Upper lobe of right lung (tissue), 1 donor: ENCODE data around the gene ADGRV1. TPM values are rescaled to one million over a fixed set of nuclear protein-coding genes. Genes with fewer than 3 reads are reported as not detected.
A peak's percentile ranks its signal among the peaks of the same experiment; 100 is the strongest.

Experiments used
- ATAC-seq: fragments of 200-7000 bp; cut with Tn5 transposase; one replicate; pipeline ENCODE4 v1.9.1; 2020; ENCODE audit warnings: mild to moderate bottlenecking, moderate library complexity
- DNase-seq: peaks from one replicate; pipeline ENCODE4 v3.0.0-alpha.2; 2020
- H3K27ac ChIP-seq: fragments of 200-600 bp; one replicate; pipeline ENCODE4 v1.8.0; 2022
- H3K27me3 ChIP-seq: fragments of 200-600 bp; one replicate; pipeline ENCODE4 v1.8.0; 2022; ENCODE audit warnings: mild to moderate bottlenecking
- H3K36me3 ChIP-seq: fragments of 200-600 bp; one replicate; pipeline ENCODE4 v1.8.0; 2022
- H3K4me1 ChIP-seq: fragments of 200-600 bp; one replicate; pipeline ENCODE4 v1.8.0; 2022
- H3K4me3 ChIP-seq: fragments of 200-600 bp; one replicate; pipeline ENCODE4 v1.8.0; 2022; ENCODE audit warnings: mild to moderate bottlenecking
- H3K9me3 ChIP-seq: fragments of 200-600 bp; one replicate; pipeline ENCODE4 v1.8.0; 2022
- CTCF ChIP-seq: fragments of 200-600 bp; IDR thresholded peaks from one replicate; pipeline ENCODE4 v1.8.0; 2022; ENCODE audit warnings: antibody characterized with exemption
- intact Hi-C: fragments of 100-400 bp; cut with DNase I; formaldehyde crosslinking; loops from one replicate; pipeline ENCODE4 v1.11.0; 2022
- total RNA-seq: library from RNA; stranded (reverse); fragmentation: NEBNext Ultra II Directional; extraction: Animal tissue kit (Norgen Biotek cat#: 25700); gene quantifications from one replicate; pipeline ENCODE4 v1.2.1, GENCODE V29; 2021
- donor health status: DM: no; HTN: yes; CAD: no; lungs with severe emphysema.

ADGRV1 gene
- total RNA-seq, 1 donor from 2014 or later: 47.1 TPM

GRCh38 chr5:90528601-90529193, 29.9 kb upstream of the ADGRV1 start:
- H3K9me3 ChIP-seq: no peaks in the 10 kb centered on the region
- peaks cover 4% of the 10 kb centered on the region for H3K27me3 ChIP-seq
- peaks cover 33% of the 10 kb centered on the region for H3K4me1 ChIP-seq
- ATAC-seq (no peak), DNase-seq (no peak)
- intact Hi-C loops: no loop called here
- H3K27ac ChIP-seq: peak overlapping the region; percentile 94
- TF ChIP-seq CTCF: no peak
- H3K36me3 ChIP-seq: peaks cover 19% of the 10 kb centered on the region
- H3K4me3 ChIP-seq: peak overlapping the region; percentile 94

GRCh38 chr5:90529194-90529938, 29.2 kb upstream of the ADGRV1 start, which contains the start of gene LYSMD3:
Gene LYSMD3 (minus strand): TSS chr5:90529584. CDS start chr5:90525289, 4,295 bp downstream.
- peaks cover 33% of the 10 kb centered on the region for H3K4me1 ChIP-seq
- H3K9me3 ChIP-seq: no peaks in the 10 kb centered on the region
- no peak for TF ChIP-seq CTCF
- H3K4me3 ChIP-seq: peak within 1 kb of the TSS; percentile 94
- DNase-seq (peak; percentile 99), ATAC-seq (peak; percentile 99)
- H3K27ac ChIP-seq: peak within 1 kb of the TSS; percentile 94
- peaks cover 12% of the 10 kb centered on the region for H3K36me3 ChIP-seq
- peaks cover 4% of the 10 kb centered on the region for H3K27me3 ChIP-seq
- intact Hi-C loops: no loop called here

- peak; percentile 75 for TF ChIP-seq CTCF
- Histone ChIP-seq H3K27ac (peak overlapping the region; percentile 94), H3K36me3 (peaks cover 5% of the 10 kb centered on the region), H3K4me1 (peaks cover 33% of the 10 kb centered on the region), H3K9me3 (no peaks in the 10 kb centered on the region), H3K4me3 (peak overlapping the region; percentile 94), H3K27me3 (peaks cover 4% of the 10 kb centered on the region)
- intact Hi-C loops: no loop called here
- DNase-seq (no peak), ATAC-seq (peak; percentile 72)
Observed at GRCh38 chr5:90529939-90530677, 28.5 kb upstream of the ADGRV1 start.

- no peak for TF ChIP-seq CTCF
- peaks cover 33% of the 10 kb centered on the region for H3K4me1 ChIP-seq
- intact Hi-C loops: no loop called here
- no peaks in the 10 kb centered on the region for H3K36me3 ChIP-seq
- no peak for ATAC-seq
- DNase-seq: no peak
- no peak overlapping the region for H3K27ac ChIP-seq
- H3K4me3 ChIP-seq: no peak overlapping the region
- H3K9me3 ChIP-seq: no peaks in the 10 kb centered on the region
- peaks cover 8% of the 10 kb centered on the region for H3K27me3 ChIP-seq
Observed at GRCh38 chr5:90530736-90531487, 27.7 kb upstream of the ADGRV1 start.

- TF ChIP-seq CTCF: no peak
- Histone ChIP-seq H3K4me1 (peaks cover 10% of the 10 kb centered on the region), H3K36me3 (no peaks in the 10 kb centered on the region), H3K4me3 (no peak overlapping the region), H3K9me3 (no peaks in the 10 kb centered on the region), H3K27ac (no peak overlapping the region), H3K27me3 (peaks cover 14% of the 10 kb centered on the region)
- intact Hi-C loops: no loop called here
- ATAC-seq: no peak
- DNase-seq: no peak
Observed at GRCh38 chr5:90533794-90534193, 24.8 kb upstream of the ADGRV1 start.
